IPS-15b (cell line): ENCODE measurements around the gene SNCG.
"Not testable (repeated sequence)": the region's sequence is repeated elsewhere in the genome, so short reads cannot be mapped to it uniquely, and the experiment has no call there.

ENCODE experiments used
- H3K27me3 ChIP-seq: one replicate; pipeline ENCODE4 v1.6.1; 2013; ENCODE audit warnings: low read length; ENCODE audit not compliant: control insufficient read depth, insufficient read depth
- H3K36me3 ChIP-seq: one replicate; pipeline ENCODE4 v1.6.1; 2013; ENCODE audit warnings: low read length; ENCODE audit not compliant: control insufficient read depth, insufficient read depth
- H3K4me1 ChIP-seq: one replicate; pipeline ENCODE4 v1.6.1; 2013; ENCODE audit warnings: mild to moderate bottlenecking, low read length; ENCODE audit not compliant: control insufficient read depth, insufficient read depth
- H3K4me3 ChIP-seq: one replicate; pipeline ENCODE4 v1.5.1; 2013; ENCODE audit warnings: low read depth, low read length
- H3K9ac ChIP-seq: one replicate; pipeline ENCODE4 v1.6.1; 2013; ENCODE audit warnings: low read depth, mild to moderate bottlenecking, low read length
- H3K9me3 ChIP-seq: one replicate; pipeline ENCODE4 v1.6.1; 2013; ENCODE audit warnings: mild to moderate bottlenecking, low read length; ENCODE audit not compliant: control insufficient read depth, insufficient read depth

The SNCG gene

DNA sequence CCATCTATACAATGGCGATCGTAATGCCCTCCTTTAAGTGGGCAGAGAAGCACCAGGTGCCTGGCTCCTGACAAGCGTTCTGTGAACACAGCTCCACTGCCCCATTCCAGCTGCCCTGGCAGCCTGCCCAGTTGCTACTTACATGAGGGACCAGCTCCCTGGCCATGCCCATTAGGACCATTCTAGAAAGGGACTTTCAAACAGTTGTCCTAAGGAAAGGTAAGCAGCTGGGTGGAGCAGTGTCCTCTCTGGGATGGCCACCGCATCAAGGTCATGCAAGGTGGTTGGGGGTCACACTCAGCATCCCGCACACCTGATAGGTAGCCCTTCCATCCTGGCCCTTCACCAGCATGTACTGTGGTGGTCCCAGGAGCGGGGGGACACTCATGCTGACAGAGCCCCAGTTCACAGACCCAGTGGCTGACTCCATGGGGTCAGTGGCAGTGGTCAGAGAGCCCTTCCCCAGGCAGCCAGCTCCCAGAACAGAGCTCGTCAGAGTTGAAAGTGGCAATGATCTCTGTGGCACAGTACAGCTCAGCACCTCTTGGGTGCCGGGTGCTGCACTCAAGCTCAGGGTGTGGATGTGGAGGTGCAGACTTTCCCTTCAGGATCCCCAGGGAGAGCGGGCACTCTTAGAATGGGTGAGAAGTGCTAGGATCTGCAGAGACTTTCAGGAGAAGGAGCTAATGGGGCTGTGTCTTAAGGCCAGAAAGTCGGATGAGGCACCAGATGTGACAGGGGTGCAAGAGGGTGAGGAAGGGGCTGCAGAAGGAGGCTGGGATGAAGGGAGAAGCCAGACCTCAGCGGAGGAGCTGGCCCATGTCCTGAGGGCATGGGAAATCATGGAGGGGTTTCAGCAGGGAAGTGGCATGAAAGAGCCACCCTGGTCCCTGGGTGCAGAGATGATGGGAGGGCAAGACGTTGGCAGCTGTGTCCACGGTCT, 11.9 kb upstream of the SNCG start:
- H3K4me1 ChIP-seq = no peaks in the 10 kb centered on the region
- no peak overlapping the region for H3K9ac ChIP-seq
- no peak overlapping the region for H3K4me3 ChIP-seq
- H3K27me3 ChIP-seq = no peaks in the 10 kb centered on the region
- H3K9me3 ChIP-seq = no peaks in the 10 kb centered on the region
- H3K36me3 ChIP-seq = no peaks in the 10 kb centered on the region

DNA sequence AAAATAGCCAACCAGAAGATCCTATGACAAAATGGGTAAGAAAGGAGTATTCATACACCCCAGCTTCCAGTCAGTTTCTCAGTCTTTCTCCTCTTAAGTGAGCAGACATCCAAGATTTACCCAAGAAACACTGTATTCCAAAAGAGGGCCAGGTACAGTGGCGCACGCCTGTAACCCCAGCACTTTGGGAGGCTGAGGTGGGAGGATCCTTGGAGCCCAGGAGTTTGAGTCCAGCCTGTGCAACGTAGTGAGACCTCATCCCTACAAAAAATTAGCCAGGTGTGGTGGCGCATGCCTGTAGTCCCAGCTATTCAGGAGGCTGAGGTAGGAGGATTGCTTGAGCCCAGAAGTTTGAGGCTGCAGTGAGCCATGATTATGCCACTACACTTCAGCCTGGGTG, 10.6 kb upstream of the SNCG start:
- not testable (repeated sequence) for H3K4me3 ChIP-seq, H3K9me3 ChIP-seq, H3K36me3 ChIP-seq

DNA sequence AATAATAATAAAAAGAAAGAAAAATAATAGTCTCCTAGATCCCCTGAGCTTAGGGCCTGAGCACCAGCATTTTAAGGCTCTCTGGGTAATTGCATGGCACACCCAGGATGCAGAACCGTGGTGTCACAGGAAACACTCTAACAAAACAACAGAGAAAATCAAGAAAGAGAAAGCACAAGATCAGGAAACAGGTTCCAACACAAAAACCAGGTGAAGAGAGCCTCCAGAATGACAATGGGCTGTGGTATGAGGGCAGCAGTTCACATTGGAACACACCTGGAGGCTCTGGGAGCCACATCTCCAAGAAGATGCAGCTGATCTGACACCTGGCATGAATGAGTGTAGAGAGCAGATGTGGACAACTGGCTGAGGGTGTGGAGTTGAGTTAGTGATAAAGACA, 8.1 kb upstream of the SNCG start:
- H3K9ac ChIP-seq = no peak overlapping the region
- H3K4me1 ChIP-seq = peaks cover 15% of the 10 kb centered on the region
- H3K36me3 ChIP-seq = no peaks in the 10 kb centered on the region
- peaks cover 10% of the 10 kb centered on the region for H3K9me3 ChIP-seq
- H3K4me3 ChIP-seq = no peak overlapping the region
- H3K27me3 ChIP-seq = no peaks in the 10 kb centered on the region

More for the DNA sequence above, 10.6 kb upstream of the SNCG start:
- not testable (repeated sequence) for H3K9ac ChIP-seq, H3K4me1 ChIP-seq, H3K27me3 ChIP-seq

GRCh38 chr10:86951184-86951761, 7.1 kb upstream of the SNCG start:
- H3K36me3 ChIP-seq = no peaks in the 10 kb centered on the region

GRCh38 chr10:86952106-86952505, 6.3 kb upstream of the SNCG start:
- Histone ChIP-seq H3K36me3 (no peaks in the 10 kb centered on the region), H3K4me1 (peaks cover 26% of the 10 kb centered on the region), H3K9ac (no peak overlapping the region), H3K4me3 (no peak overlapping the region), H3K9me3 (peaks cover 10% of the 10 kb centered on the region), H3K27me3 (no peaks in the 10 kb centered on the region)

More at GRCh38 chr10:86951184-86951761, 7.1 kb upstream of the SNCG start:
- no peaks in the 10 kb centered on the region for H3K27me3 ChIP-seq
- peaks cover 10% of the 10 kb centered on the region for H3K9me3 ChIP-seq
- no peak overlapping the region for H3K4me3 ChIP-seq
- H3K9ac ChIP-seq = no peak overlapping the region
- peaks cover 21% of the 10 kb centered on the region for H3K4me1 ChIP-seq

GRCh38 chr10:86952697-86953096, 5.7 kb upstream of the SNCG start:
- H3K9me3 ChIP-seq, H3K4me3 ChIP-seq, H3K9ac ChIP-seq, H3K27me3 ChIP-seq, H3K36me3 ChIP-seq: not testable (repeated sequence)
- peaks cover 26% of the 10 kb centered on the region for H3K4me1 ChIP-seq

GRCh38 chr10:86953747-86954680, 4.4 kb upstream of the SNCG start:
- H3K9ac ChIP-seq = no peak overlapping the region
- H3K36me3 ChIP-seq = no peaks in the 10 kb centered on the region
- peak overlapping the region; percentile 5 for H3K4me3 ChIP-seq
- H3K27me3 ChIP-seq = no peaks in the 10 kb centered on the region
- H3K9me3 ChIP-seq = peaks cover 10% of the 10 kb centered on the region
- H3K4me1 ChIP-seq = peaks cover 26% of the 10 kb centered on the region

GRCh38 chr10:86954681-86955500, 3.5 kb upstream of the SNCG start:
- peaks cover 26% of the 10 kb centered on the region for H3K4me1 ChIP-seq

GRCh38 chr10:86955501-86956194, 2.8 kb upstream of the SNCG start:
- H3K4me1 ChIP-seq = peaks cover 28% of the 10 kb centered on the region

More at GRCh38 chr10:86954681-86955500, 3.5 kb upstream of the SNCG start:
- no peak overlapping the region for H3K4me3 ChIP-seq
- H3K36me3 ChIP-seq = no peaks in the 10 kb centered on the region
- H3K9ac ChIP-seq = peak overlapping the region; percentile 51
- H3K9me3 ChIP-seq = peaks cover 10% of the 10 kb centered on the region
- H3K27me3 ChIP-seq = no peaks in the 10 kb centered on the region

DNA sequence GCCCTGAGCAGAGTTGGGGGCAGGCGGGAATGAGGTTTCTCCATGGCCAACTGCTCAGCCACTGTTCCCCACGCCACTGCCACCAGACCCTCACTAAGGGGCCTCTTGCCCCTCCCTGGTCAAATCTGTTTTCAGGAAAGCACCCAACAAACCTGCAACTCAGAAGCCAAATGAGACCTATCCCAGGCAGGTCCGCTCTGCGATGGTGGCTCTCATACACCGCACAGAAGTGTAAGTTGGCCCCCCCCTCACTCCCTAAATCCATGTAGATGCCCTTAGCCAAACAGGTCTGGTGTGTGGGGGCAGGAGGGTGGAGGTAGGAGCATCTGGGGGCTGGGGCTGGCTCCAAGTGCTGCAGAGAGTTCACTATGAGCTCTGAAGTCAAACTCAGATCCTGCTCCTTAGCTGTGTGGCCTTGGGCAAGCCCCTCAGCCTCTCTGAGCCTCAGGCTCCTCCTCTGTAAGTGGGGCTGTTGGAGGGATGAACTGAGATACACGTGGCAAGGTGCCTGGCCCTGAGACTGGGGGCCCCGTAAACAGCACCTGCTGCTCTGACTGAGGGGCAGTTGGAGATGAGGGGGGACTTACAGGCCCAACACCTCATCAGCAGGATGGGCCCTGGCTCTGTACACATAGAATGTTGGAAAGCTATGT, 2.1 kb upstream of the SNCG start:
- Histone ChIP-seq H3K9ac (no peak overlapping the region), H3K4me3 (no peak overlapping the region), H3K27me3 (no peaks in the 10 kb centered on the region), H3K36me3 (no peaks in the 10 kb centered on the region), H3K4me1 (peaks cover 30% of the 10 kb centered on the region), H3K9me3 (peaks cover 10% of the 10 kb centered on the region)

More at GRCh38 chr10:86955501-86956194, 2.8 kb upstream of the SNCG start:
- Histone ChIP-seq H3K9ac (peak overlapping the region; percentile 51), H3K4me3 (no peak overlapping the region), H3K27me3 (no peaks in the 10 kb centered on the region), H3K36me3 (no peaks in the 10 kb centered on the region), H3K9me3 (peaks cover 10% of the 10 kb centered on the region)
